CD4-positive, alpha-beta T cell treated with Interleukin-4 for 4 hours (primary cell): Measurements from ENCODE around the gene OGFRL1.
"Not testable (repeated sequence)": the region's sequence is repeated elsewhere in the genome, so short reads cannot be mapped to it uniquely, and the experiment has no call there.

Source experiments
- DNase-seq: peaks from one replicate; pipeline ENCODE4 v3.0.0-alpha.2; 2020

Gene OGFRL1

GRCh38 chr6:71288228-71289038 is at the start of gene OGFRL1:
Gene OGFRL1 (plus strand): TSS chr6:71288811. CDS start chr6:71288937, 126 bp downstream.
- DNase-seq, result peak; percentile 71

- no peak for DNase-seq
Observed at GRCh38 chr6:71239694-71240093, 48.9 kb upstream of the OGFRL1 start.

DNA sequence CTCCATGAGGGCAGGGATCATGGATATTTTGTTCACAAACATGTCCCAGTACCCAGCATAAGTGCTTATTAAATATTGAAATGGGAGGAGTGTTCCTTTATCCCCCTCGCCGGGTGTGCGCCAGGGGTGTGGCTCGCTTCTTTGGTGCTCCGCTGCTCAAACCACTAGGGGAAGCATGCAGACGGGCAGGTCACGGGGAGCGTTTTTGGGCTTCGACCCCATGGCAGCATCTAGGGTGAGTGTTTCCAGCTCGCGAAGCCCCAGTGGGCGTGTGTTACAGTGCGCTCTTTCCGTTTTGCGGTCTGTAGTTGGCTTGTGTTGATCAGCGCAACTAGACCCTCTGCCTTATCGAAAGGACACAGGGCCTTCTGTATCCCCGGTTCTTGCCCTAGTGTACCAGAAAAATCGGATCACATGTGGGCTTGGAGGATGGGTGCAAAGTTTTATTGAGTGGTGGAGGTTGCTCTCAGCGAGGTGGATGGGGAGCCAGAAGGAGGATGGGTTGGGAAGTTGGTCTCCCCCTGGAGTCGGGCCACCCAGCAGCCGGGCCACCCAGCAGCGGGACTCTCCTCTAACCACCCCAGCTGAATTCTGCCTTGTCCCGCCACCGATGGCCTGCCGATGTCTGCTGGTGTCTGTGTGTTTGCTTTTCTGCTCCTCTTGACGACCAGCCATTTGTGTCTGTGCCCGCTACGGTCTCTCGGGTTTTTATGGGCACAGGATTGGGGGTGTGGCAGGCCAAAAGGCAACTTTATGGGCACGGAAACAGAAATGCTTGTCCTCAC is 43.2 kb upstream of the OGFRL1 start:
- DNase-seq, result no peak

DNA sequence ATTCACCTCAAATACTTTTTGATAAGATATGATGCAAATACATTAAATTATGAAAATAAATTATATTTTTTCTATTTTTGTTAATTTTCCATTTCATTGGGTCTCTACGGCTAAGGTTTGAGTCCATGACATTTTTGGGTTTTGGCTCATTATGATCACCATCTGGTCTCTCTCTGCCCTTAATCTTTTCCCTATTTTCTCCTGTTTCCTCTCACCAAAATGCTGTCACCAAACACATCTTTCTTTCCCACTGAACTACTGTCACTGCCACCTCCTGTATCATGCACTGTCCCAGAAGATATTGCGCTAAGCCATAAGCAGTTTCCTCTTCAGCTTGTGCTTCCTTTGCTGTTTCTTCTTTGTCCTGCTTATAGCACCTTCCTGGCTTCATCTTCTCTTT is 42.0 kb upstream of the OGFRL1 start:
- DNase-seq, result no peak

- peak; percentile 20 for DNase-seq
Observed at GRCh38 chr6:71248306-71248765, 40.3 kb upstream of the OGFRL1 start.

- DNase-seq, result no peak
Observed at GRCh38 chr6:71248878-71249544, 39.6 kb upstream of the OGFRL1 start.

DNA sequence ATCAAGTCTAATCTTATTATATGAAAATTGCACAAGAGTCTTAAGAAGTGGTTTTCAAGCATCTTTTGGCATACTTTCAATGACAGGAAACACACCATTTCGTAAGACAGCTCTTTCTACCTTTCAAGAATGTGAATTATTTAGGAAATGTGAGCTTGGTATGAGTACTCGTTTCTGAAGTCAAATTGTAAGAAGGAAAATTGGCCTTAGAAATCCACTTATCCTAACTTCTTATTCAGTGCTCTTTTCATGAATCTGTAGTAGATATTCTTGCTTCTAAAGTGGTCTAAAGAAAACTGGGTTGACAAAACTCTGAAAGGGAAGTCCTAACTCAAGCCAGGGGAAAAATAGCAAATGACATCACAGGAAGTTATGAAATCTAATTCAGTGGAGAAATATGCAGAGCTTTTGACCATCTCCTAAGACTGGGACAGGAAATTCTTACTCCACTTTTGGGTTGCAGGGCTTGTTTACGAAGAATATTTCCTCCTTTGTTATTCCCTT is 38.5 kb upstream of the OGFRL1 start:
- no peak for DNase-seq

GRCh38 chr6:71252410-71252809 is 36.2 kb upstream of the OGFRL1 start:
- DNase-seq, result no peak

DNA sequence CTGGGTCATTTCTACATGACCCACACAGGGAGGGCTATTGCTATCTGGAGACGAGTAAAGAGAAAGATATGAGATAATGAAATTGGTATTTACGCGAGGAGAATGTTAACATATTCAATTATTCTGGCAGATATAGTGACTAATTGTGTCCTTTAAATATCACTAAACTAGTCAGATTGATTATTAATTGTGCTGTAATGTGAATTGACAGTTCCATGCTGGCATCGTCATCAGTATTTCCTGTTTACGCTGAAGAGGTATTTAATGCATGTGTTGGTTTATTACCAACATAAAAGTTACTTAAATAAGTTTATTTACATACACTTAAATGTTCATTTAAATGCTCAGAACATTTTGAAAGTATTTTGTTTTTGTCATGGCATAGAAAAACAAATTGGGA is 35.7 kb upstream of the OGFRL1 start:
- DNase-seq, result no peak

GRCh38 chr6:71254323-71254722 is 34.3 kb upstream of the OGFRL1 start:
- no peak for DNase-seq

DNA sequence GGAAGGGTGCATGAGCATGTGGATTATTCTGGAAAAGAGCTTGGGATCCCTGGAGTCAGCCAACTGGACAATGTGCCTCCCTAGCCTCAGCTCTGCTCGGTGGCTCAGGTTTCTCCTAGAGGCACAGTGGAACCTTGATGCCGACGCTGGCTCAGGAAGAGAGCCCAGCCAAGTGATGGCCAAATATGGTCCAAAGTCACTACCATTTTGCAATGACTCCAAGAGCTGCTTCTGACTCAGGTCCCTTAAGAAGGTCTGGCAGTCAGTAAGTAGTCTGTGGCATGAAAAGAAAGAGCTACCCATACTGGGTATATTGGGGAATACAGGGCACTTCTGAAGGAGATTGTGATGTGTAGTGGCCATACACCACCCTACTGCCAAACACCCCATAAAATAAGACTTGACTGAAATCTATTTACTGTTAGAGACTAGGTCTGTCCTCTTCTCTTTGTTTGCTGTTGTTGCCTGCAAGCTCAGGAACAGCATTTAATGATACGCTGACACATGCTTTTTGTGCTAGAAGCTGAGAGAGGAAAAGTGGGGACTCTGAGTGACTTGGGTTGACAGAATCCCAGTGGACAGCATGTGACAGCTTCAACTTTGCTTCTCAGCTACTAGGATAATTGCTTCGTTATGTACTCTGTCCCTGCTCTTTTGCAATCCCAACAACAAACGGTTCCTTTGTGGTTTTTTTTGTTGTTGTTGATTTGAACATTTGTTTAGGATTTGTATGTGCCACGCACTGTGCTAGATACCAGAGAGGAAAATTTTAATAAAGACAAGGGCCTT is 30.3 kb upstream of the OGFRL1 start:
- DNase-seq, result no peak

GRCh38 chr6:71259888-71260604 is 28.6 kb upstream of the OGFRL1 start:
- DNase-seq, result no peak

DNA sequence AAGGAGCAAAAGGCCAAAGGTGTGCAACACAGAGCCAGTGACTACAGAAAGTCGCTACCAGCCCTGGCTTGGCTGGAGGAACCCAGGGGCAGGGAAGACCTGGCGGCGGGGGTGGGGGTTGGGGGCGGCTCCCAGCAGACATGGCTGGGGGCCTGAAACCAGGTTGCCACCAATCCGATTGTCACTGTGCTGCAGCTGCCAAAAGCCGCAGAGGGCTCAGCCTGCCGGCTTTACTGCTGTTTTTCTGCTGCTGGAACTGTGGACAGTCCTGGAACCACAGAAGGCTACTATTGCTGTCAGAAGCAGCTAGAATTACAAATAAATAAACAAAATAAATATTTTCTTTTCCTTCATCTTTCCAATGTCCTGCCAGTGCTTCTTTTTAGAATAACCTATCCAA is 25.7 kb upstream of the OGFRL1 start:
- DNase-seq, result no peak

DNA sequence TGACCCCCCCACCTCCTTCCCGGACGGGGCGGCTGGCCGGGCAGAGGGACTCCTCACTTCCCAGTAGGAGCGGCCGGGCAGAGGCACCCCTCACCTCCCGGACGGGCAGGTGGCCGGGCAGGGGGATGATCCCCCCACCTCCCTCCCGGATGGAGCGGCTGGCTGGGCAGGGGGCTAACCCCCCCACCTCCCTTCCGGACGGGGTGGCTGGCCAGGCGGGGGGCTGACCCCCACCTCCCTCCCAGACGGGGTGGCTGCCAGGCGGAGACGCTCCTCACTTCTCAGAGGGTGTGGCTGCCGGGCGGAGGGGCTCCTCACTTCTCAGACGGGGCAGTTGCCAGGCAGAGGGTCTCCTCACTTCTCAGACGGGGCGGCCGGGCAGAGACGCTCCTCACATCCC is 22.2 kb upstream of the OGFRL1 start:
- not testable (repeated sequence) for DNase-seq

DNA sequence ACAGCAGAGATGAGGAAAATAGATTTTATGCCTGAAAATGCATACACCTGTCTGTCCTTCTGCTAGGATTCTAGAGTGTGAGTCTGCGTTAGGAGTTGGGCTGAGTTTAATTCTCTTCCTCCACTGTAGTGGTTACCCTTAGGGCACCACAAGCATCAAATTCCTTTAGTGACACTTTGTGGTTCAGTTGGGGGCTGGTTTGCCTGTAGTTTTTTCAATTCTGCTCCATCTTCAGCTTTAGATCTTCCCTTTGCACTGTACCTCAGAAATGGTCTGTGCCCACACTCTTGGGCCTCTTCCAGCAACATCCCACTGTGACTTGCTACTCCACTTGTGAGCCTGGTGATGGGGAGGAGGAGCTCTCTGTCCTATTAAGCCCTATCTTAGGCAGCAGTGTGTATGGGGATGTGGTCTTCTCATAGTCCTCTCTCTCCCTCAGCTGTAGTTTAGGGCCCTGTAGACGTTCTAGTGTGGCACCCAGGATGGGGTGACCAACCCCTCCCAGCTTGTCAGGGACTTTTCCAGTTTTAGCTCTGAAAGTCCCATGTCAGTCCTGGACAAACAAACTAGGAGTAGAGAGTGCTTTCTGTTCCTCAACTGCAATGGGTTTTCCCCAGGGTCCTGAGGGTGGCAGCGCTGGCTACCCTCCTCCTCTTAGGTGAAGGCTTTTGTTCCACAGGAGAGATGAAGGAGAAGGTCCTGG is 19.7 kb upstream of the OGFRL1 start:
- no peak for DNase-seq

DNA sequence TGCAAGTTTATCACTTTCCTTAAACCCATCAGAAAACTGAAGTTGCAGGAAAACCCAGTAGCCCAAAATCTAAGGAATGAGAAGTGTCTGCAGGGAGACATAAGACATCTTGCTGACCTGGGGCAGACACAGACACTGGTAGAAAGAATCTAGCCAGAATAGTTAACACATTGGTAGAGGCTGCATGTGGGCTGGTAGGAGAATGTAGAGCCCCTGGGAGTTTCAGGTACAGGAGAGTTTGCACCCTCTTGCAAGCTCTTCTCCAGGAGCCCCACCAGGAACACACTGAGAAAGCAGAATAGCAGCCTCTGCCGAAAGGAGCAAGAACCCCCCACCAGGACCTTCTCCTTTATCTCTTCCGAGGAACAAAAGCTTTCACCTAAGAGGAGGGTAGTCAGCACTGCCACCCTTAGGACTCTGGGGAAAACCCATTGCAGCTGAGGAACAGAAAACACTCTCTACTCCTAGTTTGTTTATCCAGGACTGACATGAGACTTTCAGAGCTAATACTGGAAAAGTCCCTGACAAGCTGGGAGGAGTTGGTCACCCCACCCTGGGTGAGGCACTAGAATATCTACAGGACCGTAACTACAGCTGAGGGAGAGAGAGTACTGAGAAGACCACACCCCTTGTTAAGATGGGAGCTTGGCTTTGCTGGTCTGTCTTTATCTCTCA is 10.5 kb upstream of the OGFRL1 start:
- no peak for DNase-seq

GRCh38 chr6:71279321-71279720 is 9.3 kb upstream of the OGFRL1 start:
- DNase-seq, result no peak

DNA sequence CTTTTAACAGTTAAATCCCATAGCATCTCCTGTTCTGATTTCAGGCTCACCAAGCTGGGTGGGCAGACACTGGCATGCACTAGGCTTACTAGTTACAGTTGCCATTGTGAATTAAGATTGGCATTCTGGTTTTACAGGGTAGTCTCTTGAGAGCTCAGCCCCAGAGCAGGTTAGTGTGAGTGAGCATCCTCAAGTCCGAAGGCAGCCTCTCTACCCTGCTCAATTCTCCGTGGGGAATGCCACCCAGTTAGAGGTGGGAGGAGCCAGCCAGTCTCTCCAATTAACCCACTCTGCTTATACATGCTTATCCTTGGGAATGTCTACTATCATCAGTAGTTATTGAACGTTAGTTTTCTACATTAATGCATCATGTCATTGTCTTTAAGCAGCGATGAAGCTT is 8.9 kb upstream of the OGFRL1 start:
- DNase-seq, result no peak

GRCh38 chr6:71280701-71281100 is 7.9 kb upstream of the OGFRL1 start:
- no peak for DNase-seq

- no peak for DNase-seq
Observed at GRCh38 chr6:71284785-71285184, 3.8 kb upstream of the OGFRL1 start.

GRCh38 chr6:71287038-71287437 is 1.6 kb upstream of the OGFRL1 start:
- DNase-seq, result no peak
